ENCODE data around the gene KIF15.

DNA sequence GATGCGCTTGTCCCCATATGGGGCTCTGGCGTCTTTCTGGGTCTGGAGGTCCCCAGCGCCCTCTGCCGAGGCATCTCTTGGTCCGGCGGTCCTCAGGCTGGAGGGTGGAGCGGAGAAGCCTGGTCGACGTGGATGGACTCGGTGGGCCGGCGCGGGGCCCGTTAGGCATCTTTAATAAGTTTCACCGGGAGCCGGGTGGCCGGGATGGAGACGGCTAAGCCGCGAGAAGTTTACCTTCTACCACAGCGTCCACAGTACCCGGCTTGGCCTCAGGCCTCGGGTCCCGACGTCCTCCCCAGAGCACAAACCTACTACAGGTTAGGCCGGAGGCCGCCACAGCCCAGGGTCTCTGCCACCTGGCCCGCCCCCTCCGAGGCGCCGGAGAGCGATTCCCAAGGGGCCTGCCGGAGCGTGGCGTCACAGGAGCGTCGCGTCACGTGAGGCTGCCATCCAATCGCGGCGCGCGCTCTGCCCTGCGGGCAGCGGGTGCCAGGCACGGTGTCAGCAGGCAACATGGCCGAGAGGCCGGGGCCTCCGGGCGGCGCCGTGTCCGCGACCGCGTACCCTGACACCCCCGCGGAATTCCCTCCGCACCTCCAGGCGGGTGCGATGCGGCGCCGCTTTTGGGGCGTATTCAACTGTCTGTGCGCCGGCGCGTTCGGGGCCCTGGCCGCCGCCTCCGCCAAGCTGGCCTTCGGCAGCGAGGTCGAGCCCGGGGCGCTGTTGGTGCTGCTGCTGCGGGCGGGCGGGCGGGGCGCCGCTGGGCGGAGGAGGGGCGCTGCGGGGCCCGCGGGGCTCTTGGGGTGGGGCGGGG lies 100.0 kb downstream of the KIF15 start, which contains the start of gene TMEM42:
- TF ChIP-seq LEF1 (IDR thresholded peaks at IDR 0.05; ENCODE audit: borderline replicate concordance) (no peak), BHLHE40 (IDR thresholded peaks at IDR 0.05; ENCODE audit: borderline replicate concordance) (no peak), SP1 (IDR thresholded peaks at IDR 0.05) (no peak), ZNF384 (IDR thresholded peaks at IDR 0.05) (no peak), FOXM1 (IDR thresholded peaks at IDR 0.05; ENCODE audit: borderline replicate concordance) (no peak; the same call in 1 of the 2 replicates), TARDBP (IDR thresholded peaks at IDR 0.05) (no peak), ELF4 (IDR thresholded peaks at IDR 0.05) (no peak), HDGF (IDR thresholded peaks at IDR 0.05; ENCODE audit: borderline replicate concordance) (no peak), SUZ12 (IDR thresholded peaks at IDR 0.05) (no peak), FOXK2 (IDR thresholded peaks at IDR 0.05) (no peak)
